Activated T-cell treated with anti-CD3 and anti-CD28 coated beads, Interleukin-2, amount 50 U/mL, for 1 hour (primary cell): ENCODE data around the gene IL17REL.

Source experiments
- DNase-seq: peaks from one replicate; pipeline ENCODE4 v3.0.0-alpha.2; 2020

Gene IL17REL

GRCh38 chr22:50020606-50021005 lies 8.0 kb upstream of the IL17REL start:
- DNase-seq, result no peak

- peak; percentile 22 for DNase-seq
Measured at GRCh38 chr22:50019316-50019715, 6.8 kb upstream of the IL17REL start.

GRCh38 chr22:50018608-50019285 lies 6.2 kb upstream of the IL17REL start:
- no peak for DNase-seq

GRCh38 chr22:50017701-50018224 lies 5.2 kb upstream of the IL17REL start:
- no peak for DNase-seq

GRCh38 chr22:50016988-50017700 lies 4.6 kb upstream of the IL17REL start:
- peak; percentile 58 for DNase-seq

GRCh38 chr22:50016308-50016987 lies 3.9 kb upstream of the IL17REL start:
- no peak for DNase-seq

- peak; percentile 17 for DNase-seq
Measured at GRCh38 chr22:50015451-50016307, 3.1 kb upstream of the IL17REL start.

GRCh38 chr22:50014655-50015401 lies 2.3 kb upstream of the IL17REL start:
- DNase-seq, result peak; percentile 39

GRCh38 chr22:50014053-50014501 lies 1.5 kb upstream of the IL17REL start:
- DNase-seq, result peak; percentile 20

GRCh38 chr22:50011447-50012210 lies 936 bp downstream of the IL17REL start:
- peak; percentile 18 for DNase-seq

GRCh38 chr22:50010676-50011446 lies 1.7 kb downstream of the IL17REL start:
- peak; percentile 69 for DNase-seq

- no peak for DNase-seq
Measured at GRCh38 chr22:50009765-50010675, 2.5 kb downstream of the IL17REL start.

GRCh38 chr22:50009251-50009650 lies 3.3 kb downstream of the IL17REL start:
- no peak for DNase-seq

- DNase-seq, result no peak
Measured at GRCh38 chr22:50008151-50009040, 4.2 kb downstream of the IL17REL start.

GRCh38 chr22:50007057-50007511 lies 5.5 kb downstream of the IL17REL start:
- DNase-seq, result no peak

- no peak for DNase-seq
Measured at GRCh38 chr22:50004918-50005317, 7.6 kb downstream of the IL17REL start.

GRCh38 chr22:50002791-50003190 lies 9.8 kb downstream of the IL17REL start:
- no peak for DNase-seq
